Measurements from ENCODE around the gene ATP10B. TPM values are rescaled to one million over a fixed set of nuclear protein-coding genes. Genes with fewer than 3 reads are reported as not detected.

Gene ATP10B
- polyA plus RNA-seq, 1 of the 3 experiments (the other 2 are of a cell fraction), result not detected

- TF ChIP-seq PBX3 (IDR thresholded peaks at IDR 0.05) (no peak), REST (IDR thresholded peaks at IDR 0.05; ENCODE audit: low read depth, low read length) (no peak), ZBTB33 (IDR thresholded peaks at IDR 0.05; ENCODE audit: borderline replicate concordance, low read depth) (no peak), RCOR1 (IDR thresholded peaks at IDR 0.05; ENCODE audit: low read length) (no peak), EP300 (IDR thresholded peaks at IDR 0.05; ENCODE audit: borderline replicate concordance in 1 of 2, low read depth in 1 of 2, low read length in 1 of 2) (no peak), GABPA (IDR thresholded peaks at IDR 0.05; ENCODE audit: low read depth) (no peak)
Measured at GRCh38 chr5:160792732-160793529, 59.1 kb downstream of the ATP10B start (continued).

- DNase-seq, result no peak
- H3K4me1 ChIP-seq (ENCODE audit: control insufficient read depth in 1 of 2, insufficient read depth in 2 of 2, low read depth in 1 of 2, low read length in 1 of 2), result no peaks in the 10 kb centered on the region
- H3K4me3 ChIP-seq (ENCODE audit: low read depth in 2 of 2, low read length in 1 of 2), result no peak overlapping the region
- no peak overlapping the region for H3K27ac ChIP-seq (ENCODE audit: low read depth in 2 of 2, low read length in 1 of 2)
- POLR2A ChIA-PET, result no interaction called here
- no peaks in the 10 kb centered on the region for H4K20me1 ChIP-seq (ENCODE audit: insufficient read depth)
- H3F3A ChIP-seq (replicated peaks; ENCODE audit: insufficient read depth), result no peaks in the 10 kb centered on the region
- TF ChIP-seq RFX5 (IDR thresholded peaks at IDR 0.05; ENCODE audit: low read length), result no peak
- no peak for TF ChIP-seq TAF1 (IDR thresholded peaks at IDR 0.05; ENCODE audit: borderline replicate concordance, low read depth, low read length)
- TF ChIP-seq POLR2AphosphoS5 (IDR thresholded peaks at IDR 0.05; ENCODE audit: low read depth, low read length), result no peak
- TF ChIP-seq TCF12 (IDR thresholded peaks at IDR 0.05), result no peak
- no peak for TF ChIP-seq NFIC (IDR thresholded peaks at IDR 0.05; ENCODE audit: borderline replicate concordance)
- no peak overlapping the region for H3K4me2 ChIP-seq
- no peaks in the 10 kb centered on the region for H3K9me2 ChIP-seq
- H3K9me3 ChIP-seq, result no peaks in the 10 kb centered on the region
- CTCF ChIA-PET, result no interaction called here
- H3K27me3 ChIP-seq (ENCODE audit: insufficient read depth), result no peaks in the 10 kb centered on the region
- 0% methylated on average over 2 of the region's 2 CpGs for WGBS (ENCODE audit: low lambda C conversion rate)
- H2AFZ ChIP-seq (ENCODE audit: low read depth), result no peak overlapping the region
- H3K36me3 ChIP-seq (replicated peaks in 1 of 2; ENCODE audit: control insufficient read depth in 1 of 2, insufficient read depth in 2 of 2, low read length in 1 of 2), result no peaks in the 10 kb centered on the region
- no peaks in the 10 kb centered on the region for H3K79me2 ChIP-seq (ENCODE audit: insufficient read depth)
- H3K9ac ChIP-seq, result no peak overlapping the region
Measured at GRCh38 chr5:160792281-160792680, 59.7 kb downstream of the ATP10B start.

All from SK-N-SH (cell line).